CD4-positive, CD25-positive, alpha-beta regulatory T cell (primary cell): Measurements from ENCODE around the gene AMBP. TPM values are rescaled to one million over a fixed set of nuclear protein-coding genes. Genes with fewer than 3 reads are reported as not detected.

Experiments used
- ATAC-seq, 2 donors: fragments of 150-1000 bp; cut with Tn5 transposase; one replicate each; pipeline ENCODE4 v1.10.0; 2021; ENCODE audit warnings: low read depth in 2 of 2, moderate number of reproducible peaks in 2 of 2, moderate library complexity in 1 of 2
- DNase-seq, 3 donors: peaks; one replicate each; pipeline versions ENCODE4 v3.0.0 to v3.0.0-alpha.2; 2012 to 2022; ENCODE audit warnings: mixed read lengths in 1 of 3
- H3K27ac ChIP-seq: one replicate; pipeline ENCODE4 v1.7.0; 2013; ENCODE audit warnings: mild to moderate bottlenecking, low read length; ENCODE audit not compliant: insufficient read depth, poor library complexity, severe bottlenecking
- H3K27me3 ChIP-seq: one replicate; pipeline ENCODE4 v1.7.0; 2013; ENCODE audit warnings: low read length; ENCODE audit not compliant: control insufficient read depth, insufficient read depth
- H3K36me3 ChIP-seq: one replicate; pipeline ENCODE4 v1.7.0; 2013; ENCODE audit warnings: mild to moderate bottlenecking, low read length, moderate library complexity; ENCODE audit not compliant: control insufficient read depth, insufficient read depth
- H3K4me1 ChIP-seq: 2 replicates; pipeline ENCODE4 v1.7.0; 2013; ENCODE audit warnings: mild to moderate bottlenecking, low read length; ENCODE audit not compliant: insufficient read depth, control insufficient read depth, poor library complexity, severe bottlenecking
- H3K4me3 ChIP-seq: one replicate; pipeline ENCODE4 v1.7.0; 2013; ENCODE audit warnings: low read depth, mild to moderate bottlenecking, low read length, moderate library complexity
- H3K9me3 ChIP-seq, 2 experiments: 1 replicate in 1 of 2; 2 replicates in 1 of 2; pipeline ENCODE4 v1.7.0; 2013; ENCODE audit warnings: low read length in 2 of 2, mild to moderate bottlenecking in 1 of 2, moderate library complexity in 1 of 2; ENCODE audit not compliant: control insufficient read depth in 2 of 2
- H3K27ac Mint-ChIP-seq, 3 donors: one replicate each; pipeline ENCODE4 v1.8.0; 2020 to 2022; ENCODE audit warnings: mild to moderate bottlenecking in 3 of 3, mixed read lengths in 3 of 3, moderate library complexity in 2 of 3
- H3K27me3 Mint-ChIP-seq: one replicate; pipeline ENCODE4 v1.8.0; 2022; ENCODE audit warnings: mild to moderate bottlenecking, mixed read lengths
- H3K36me3 Mint-ChIP-seq: one replicate; pipeline ENCODE4 v1.8.0; 2020; ENCODE audit warnings: mixed read lengths
- H3K4me1 Mint-ChIP-seq, 4 donors: one replicate each; pipeline ENCODE4 v1.8.0; 2020 to 2022; ENCODE audit warnings: mixed read lengths in 4 of 4, mild to moderate bottlenecking in 1 of 4
- H3K4me3 Mint-ChIP-seq, 4 donors: one replicate each; pipeline ENCODE4 v1.8.0; 2020 to 2022; ENCODE audit warnings: mild to moderate bottlenecking in 4 of 4, mixed read lengths in 4 of 4, moderate library complexity in 3 of 4
- H3K9me3 Mint-ChIP-seq, 7 donors: one replicate each; pipeline ENCODE4 v1.8.0; 2020 to 2022; ENCODE audit warnings: mixed read lengths in 7 of 7, mild to moderate bottlenecking in 3 of 7, moderate library complexity in 2 of 7
- polyA plus RNA-seq, 4 donors: library from polyadenylated mRNA; unstranded; fragments of 300-500 nt; fragmentation: Illumina TruSeq; gene quantifications; one replicate each; pipeline ENCODE4 v1.2.3, GENCODE V29; 2021
- total RNA-seq: library from RNA; stranded (reverse); gene quantifications from one replicate; pipeline ENCODE4 v1.2.3, GENCODE V29; 2022

AMBP gene
- total and polyA plus RNA-seq, 5 donors from 2014 or later = not detected

DNA sequence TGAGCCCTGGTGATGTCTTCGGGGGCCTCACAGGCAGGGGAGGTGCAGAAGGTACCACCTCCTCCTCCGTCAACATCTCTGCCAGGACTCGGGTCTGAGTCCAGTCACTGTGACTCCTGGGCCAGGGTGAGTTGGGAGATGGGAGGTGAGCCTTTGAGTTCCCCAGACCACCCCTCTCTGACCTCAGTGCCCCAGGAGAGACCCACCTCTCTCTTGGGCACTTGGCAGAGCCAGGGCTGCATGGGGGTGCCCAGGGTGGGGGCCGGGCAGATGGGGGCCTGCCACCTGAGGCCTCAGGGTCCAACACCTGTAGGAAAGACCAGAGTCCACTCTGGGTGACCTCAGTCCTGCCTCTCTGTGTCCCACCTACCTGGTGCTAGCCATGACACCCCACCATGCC, 14.2 kb upstream of the AMBP start:
- H3K4me1 Mint-ChIP-seq = peaks cover 0 to 8% (median 0%) of the 10 kb centered on the region in 4 donors
- H3K4me3 ChIP-seq = no peak overlapping the region
- H3K27me3 Mint-ChIP-seq = peaks cover 23% of the 10 kb centered on the region
- DNase-seq (no peak), ATAC-seq (no peak)
- H3K9me3 Mint-ChIP-seq = peaks cover 0 to 3% (median 0%) of the 10 kb centered on the region in 7 donors
- H3K4me3 Mint-ChIP-seq = no peak overlapping the region
- H3K36me3 ChIP-seq = no peaks in the 10 kb centered on the region
- H3K36me3 Mint-ChIP-seq = no peaks in the 10 kb centered on the region
- no peaks in the 10 kb centered on the region for H3K4me1 ChIP-seq
- no peaks in the 10 kb centered on the region for H3K27me3 ChIP-seq
- H3K27ac Mint-ChIP-seq = no peak overlapping the region
- H3K27ac ChIP-seq = no peak overlapping the region
- no peaks in the 10 kb centered on the region for H3K9me3 ChIP-seq

GRCh38 chr9:114091711-114092110, 13.6 kb upstream of the AMBP start:
- peaks cover 18% of the 10 kb centered on the region for H3K27me3 Mint-ChIP-seq
- H3K4me3 ChIP-seq = no peak overlapping the region
- no peaks in the 10 kb centered on the region for H3K4me1 ChIP-seq
- H3K36me3 ChIP-seq = no peaks in the 10 kb centered on the region
- no peaks in the 10 kb centered on the region for H3K9me3 ChIP-seq
- H3K27me3 ChIP-seq = no peaks in the 10 kb centered on the region
- peaks cover 0 to 5% (median 0%) of the 10 kb centered on the region in 4 donors for H3K4me1 Mint-ChIP-seq
- H3K9me3 Mint-ChIP-seq = peaks cover 0 to 3% (median 0%) of the 10 kb centered on the region in 7 donors
- no peak overlapping the region for H3K27ac Mint-ChIP-seq
- no peak overlapping the region for H3K27ac ChIP-seq
- DNase-seq = no peak
- no peak overlapping the region for H3K4me3 Mint-ChIP-seq
- no peak for ATAC-seq
- H3K36me3 Mint-ChIP-seq = no peaks in the 10 kb centered on the region

- DNase-seq (no peak), ATAC-seq (no peak)
- Mint-ChIP-seq H3K9me3 (peaks cover 0 to 3% (median 0%) of the 10 kb centered on the region in 7 donors), H3K27me3 (peaks cover 9% of the 10 kb centered on the region), H3K27ac (no peak overlapping the region), H3K4me3 (no peak overlapping the region), H3K4me1 (no peaks in the 10 kb centered on the region), H3K36me3 (no peaks in the 10 kb centered on the region)
- no peaks in the 10 kb centered on the region for H3K9me3 ChIP-seq
- H3K4me3 ChIP-seq = no peak overlapping the region
- H3K4me1 ChIP-seq = no peaks in the 10 kb centered on the region
- H3K27ac ChIP-seq = no peak overlapping the region
- H3K27me3 ChIP-seq = no peaks in the 10 kb centered on the region
- H3K36me3 ChIP-seq = no peaks in the 10 kb centered on the region
Measured at GRCh38 chr9:114090798-114091197, 12.7 kb upstream of the AMBP start.

GRCh38 chr9:114089206-114089840, 11.2 kb upstream of the AMBP start:
- H3K4me1 ChIP-seq = no peaks in the 10 kb centered on the region
- no peaks in the 10 kb centered on the region for H3K36me3 ChIP-seq
- H3K9me3 ChIP-seq = no peaks in the 10 kb centered on the region
- Mint-ChIP-seq H3K36me3 (no peaks in the 10 kb centered on the region), H3K9me3 (peaks cover 0 to 1% (median 0%) of the 10 kb centered on the region in 7 donors), H3K27me3 (no peaks in the 10 kb centered on the region), H3K4me1 (no peaks in the 10 kb centered on the region), H3K27ac (no peak overlapping the region), H3K4me3 (no peak overlapping the region)
- H3K27ac ChIP-seq = no peak overlapping the region
- H3K27me3 ChIP-seq = no peaks in the 10 kb centered on the region
- no peak overlapping the region for H3K4me3 ChIP-seq
- no peak for ATAC-seq
- no peak for DNase-seq

DNA sequence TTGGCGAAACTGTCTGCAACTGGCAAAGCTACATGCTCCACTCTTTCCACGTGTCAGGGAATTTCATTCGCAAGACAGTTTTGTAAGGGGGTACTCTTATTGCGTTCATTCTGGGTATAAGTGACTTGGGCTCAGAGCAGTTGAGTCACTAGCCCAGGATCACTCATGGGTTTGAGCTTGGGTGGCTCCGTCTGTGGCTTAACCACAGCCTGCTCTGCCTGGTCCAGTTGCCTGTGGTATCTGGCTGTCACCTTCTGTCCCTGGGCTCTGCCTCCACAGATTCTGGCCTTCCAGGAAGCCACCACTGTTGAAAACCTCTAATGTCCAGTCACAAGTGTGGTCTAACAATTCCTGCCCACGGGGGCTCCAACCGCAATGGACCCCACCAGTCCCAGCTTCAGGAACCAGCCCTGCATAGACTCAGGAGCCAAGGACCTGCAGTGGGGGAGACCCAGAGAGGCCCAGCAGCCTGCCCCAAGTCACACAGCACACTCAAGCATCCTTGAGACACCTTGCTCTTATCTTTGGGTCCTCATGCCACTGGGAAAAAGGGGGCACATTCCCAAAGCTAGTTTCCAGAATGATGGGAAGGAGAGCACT, 10.6 kb upstream of the AMBP start:
- no peak overlapping the region for H3K4me3 Mint-ChIP-seq
- H3K9me3 ChIP-seq = no peaks in the 10 kb centered on the region
- ATAC-seq = no peak
- no peak overlapping the region for H3K4me3 ChIP-seq
- no peaks in the 10 kb centered on the region for H3K36me3 ChIP-seq
- no peaks in the 10 kb centered on the region for H3K27me3 Mint-ChIP-seq
- no peak overlapping the region for H3K27ac ChIP-seq
- H3K27ac Mint-ChIP-seq = peak overlapping the region in 1 of 3 donors; percentile 56
- no peaks in the 10 kb centered on the region for H3K36me3 Mint-ChIP-seq
- no peaks in the 10 kb centered on the region for H3K4me1 Mint-ChIP-seq
- H3K27me3 ChIP-seq = no peaks in the 10 kb centered on the region
- H3K4me1 ChIP-seq = no peaks in the 10 kb centered on the region
- no peak for DNase-seq
- H3K9me3 Mint-ChIP-seq = peaks cover 0 to 1% (median 0%) of the 10 kb centered on the region in 7 donors

- Mint-ChIP-seq H3K27me3 (no peaks in the 10 kb centered on the region), H3K36me3 (no peaks in the 10 kb centered on the region), H3K27ac (no peak overlapping the region), H3K9me3 (peaks cover 0 to under 1% (median 0%) of the 10 kb centered on the region in 7 donors), H3K4me1 (peaks cover 0 to under 1% (median under 1%) of the 10 kb centered on the region in 4 donors), H3K4me3 (no peak overlapping the region)
- DNase-seq (no peak), ATAC-seq (no peak)
- Histone ChIP-seq H3K27ac (no peak overlapping the region), H3K27me3 (no peaks in the 10 kb centered on the region), H3K4me3 (no peak overlapping the region), H3K36me3 (no peaks in the 10 kb centered on the region), H3K4me1 (no peaks in the 10 kb centered on the region), H3K9me3 (no peaks in the 10 kb centered on the region)
Measured at GRCh38 chr9:114087721-114088120, 9.6 kb upstream of the AMBP start.

DNA sequence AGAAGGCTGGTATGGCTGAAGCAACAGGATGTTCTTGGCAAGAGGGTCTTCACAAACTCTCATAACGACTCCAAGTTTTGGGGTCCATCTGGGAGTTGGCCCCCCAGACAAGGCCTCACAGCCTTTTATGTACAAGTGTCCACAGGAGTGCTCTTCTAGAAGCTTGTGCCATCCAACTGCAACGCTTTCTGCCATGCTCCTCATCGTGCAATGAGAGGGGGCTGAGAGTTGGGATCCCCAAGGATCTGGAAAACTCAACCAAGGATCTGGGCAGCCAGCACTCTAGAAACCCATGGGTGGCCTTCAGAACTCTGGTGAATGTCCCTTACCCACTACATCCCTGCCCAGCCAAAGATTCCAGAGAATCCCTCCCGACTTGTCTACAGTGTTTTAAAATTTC, 8.5 kb upstream of the AMBP start:
- Mint-ChIP-seq H3K9me3 (no peaks in the 10 kb centered on the region), H3K4me3 (no peak overlapping the region), H3K27me3 (no peaks in the 10 kb centered on the region), H3K27ac (no peak overlapping the region), H3K4me1 (peaks cover 0 to 5% (median 3%) of the 10 kb centered on the region in 4 donors), H3K36me3 (no peaks in the 10 kb centered on the region)
- ATAC-seq = no peak
- H3K27ac ChIP-seq = no peak overlapping the region
- H3K36me3 ChIP-seq = no peaks in the 10 kb centered on the region
- no peaks in the 10 kb centered on the region for H3K27me3 ChIP-seq
- H3K9me3 ChIP-seq = no peaks in the 10 kb centered on the region
- no peaks in the 10 kb centered on the region for H3K4me1 ChIP-seq
- no peak for DNase-seq
- no peak overlapping the region for H3K4me3 ChIP-seq

GRCh38 chr9:114086009-114086408, 7.9 kb upstream of the AMBP start:
- no peak overlapping the region for H3K4me3 ChIP-seq
- Mint-ChIP-seq H3K4me1 (peaks cover 0 to 5% (median 3%) of the 10 kb centered on the region in 4 donors), H3K9me3 (no peaks in the 10 kb centered on the region), H3K4me3 (no peak overlapping the region), H3K36me3 (no peaks in the 10 kb centered on the region), H3K27ac (no peak overlapping the region), H3K27me3 (no peaks in the 10 kb centered on the region)
- H3K9me3 ChIP-seq = no peaks in the 10 kb centered on the region
- H3K27me3 ChIP-seq = no peaks in the 10 kb centered on the region
- no peaks in the 10 kb centered on the region for H3K36me3 ChIP-seq
- ATAC-seq (no peak), DNase-seq (no peak)
- no peaks in the 10 kb centered on the region for H3K4me1 ChIP-seq
- no peak overlapping the region for H3K27ac ChIP-seq
